ENCODE measurements around the gene MYLK4.

The MYLK4 gene

GRCh38 chr6:2732503-2733089 is 18.1 kb downstream of the MYLK4 start:
- DNase-seq = no peak

GRCh38 chr6:2731281-2731909 is 19.3 kb downstream of the MYLK4 start:
- DNase-seq = no peak

GRCh38 chr6:2730353-2731107 is 20.2 kb downstream of the MYLK4 start:
- DNase-seq = no peak

- no peak for DNase-seq
Observed at GRCh38 chr6:2729921-2730320, 20.8 kb downstream of the MYLK4 start.

- DNase-seq = no peak
Observed at GRCh38 chr6:2725999-2726567, 24.6 kb downstream of the MYLK4 start.

- DNase-seq = no peak
Observed at GRCh38 chr6:2725364-2725988, 25.2 kb downstream of the MYLK4 start.

- DNase-seq = no peak
Observed at GRCh38 chr6:2721219-2721618, 29.5 kb downstream of the MYLK4 start.

GRCh38 chr6:2719093-2719455 is 31.6 kb downstream of the MYLK4 start:
- no peak for DNase-seq

GRCh38 chr6:2718334-2719092 is 32.2 kb downstream of the MYLK4 start:
- DNase-seq = no peak

GRCh38 chr6:2716936-2717700 is 33.6 kb downstream of the MYLK4 start:
- no peak for DNase-seq

GRCh38 chr6:2715737-2716136 is 35.0 kb downstream of the MYLK4 start:
- no peak for DNase-seq

- no peak for DNase-seq
Observed at GRCh38 chr6:2714111-2714895, 36.4 kb downstream of the MYLK4 start.

GRCh38 chr6:2713473-2714110 is 37.1 kb downstream of the MYLK4 start:
- no peak for DNase-seq

GRCh38 chr6:2712102-2712501 is 38.6 kb downstream of the MYLK4 start:
- DNase-seq = no peak

GRCh38 chr6:2710412-2710811 is 40.3 kb downstream of the MYLK4 start:
- DNase-seq = no peak

- DNase-seq = no peak
Observed at GRCh38 chr6:2708456-2708855, 42.3 kb downstream of the MYLK4 start.

GRCh38 chr6:2706558-2706957 is 44.2 kb downstream of the MYLK4 start:
- no peak for DNase-seq

- DNase-seq = no peak
Observed at GRCh38 chr6:2705256-2705655, 45.5 kb downstream of the MYLK4 start.

- DNase-seq = no peak
Observed at GRCh38 chr6:2697291-2697690, 53.4 kb downstream of the MYLK4 start.

- no peak for DNase-seq
Observed at GRCh38 chr6:2695454-2696095, 55.1 kb downstream of the MYLK4 start.

Data from stimulated activated naive CD4-positive, alpha-beta T cell (primary cell).